ENCODE results near the gene SHISA8.

GRCh38 chr22:41933411-41934177 lies 18.7 kb upstream of the SHISA8 start:
- no peak for TF ChIP-seq EZH2 (IDR thresholded peaks at IDR 0.05; ENCODE audit: low read depth)
- TF ChIP-seq CTCF (conservative IDR thresholded peaks at IDR 0.05): no peak

Measured in PC-9 (cell line).